NCI-H2227 (cell line): ENCODE data around the gene ACTL10.

Experiments used
- DNase-seq: peaks from one replicate; lab custom pipeline; 2025; ENCODE audit not compliant: unreplicated experiment; lab: John Stamatoyannopoulos, UW

Gene ACTL10

DNA sequence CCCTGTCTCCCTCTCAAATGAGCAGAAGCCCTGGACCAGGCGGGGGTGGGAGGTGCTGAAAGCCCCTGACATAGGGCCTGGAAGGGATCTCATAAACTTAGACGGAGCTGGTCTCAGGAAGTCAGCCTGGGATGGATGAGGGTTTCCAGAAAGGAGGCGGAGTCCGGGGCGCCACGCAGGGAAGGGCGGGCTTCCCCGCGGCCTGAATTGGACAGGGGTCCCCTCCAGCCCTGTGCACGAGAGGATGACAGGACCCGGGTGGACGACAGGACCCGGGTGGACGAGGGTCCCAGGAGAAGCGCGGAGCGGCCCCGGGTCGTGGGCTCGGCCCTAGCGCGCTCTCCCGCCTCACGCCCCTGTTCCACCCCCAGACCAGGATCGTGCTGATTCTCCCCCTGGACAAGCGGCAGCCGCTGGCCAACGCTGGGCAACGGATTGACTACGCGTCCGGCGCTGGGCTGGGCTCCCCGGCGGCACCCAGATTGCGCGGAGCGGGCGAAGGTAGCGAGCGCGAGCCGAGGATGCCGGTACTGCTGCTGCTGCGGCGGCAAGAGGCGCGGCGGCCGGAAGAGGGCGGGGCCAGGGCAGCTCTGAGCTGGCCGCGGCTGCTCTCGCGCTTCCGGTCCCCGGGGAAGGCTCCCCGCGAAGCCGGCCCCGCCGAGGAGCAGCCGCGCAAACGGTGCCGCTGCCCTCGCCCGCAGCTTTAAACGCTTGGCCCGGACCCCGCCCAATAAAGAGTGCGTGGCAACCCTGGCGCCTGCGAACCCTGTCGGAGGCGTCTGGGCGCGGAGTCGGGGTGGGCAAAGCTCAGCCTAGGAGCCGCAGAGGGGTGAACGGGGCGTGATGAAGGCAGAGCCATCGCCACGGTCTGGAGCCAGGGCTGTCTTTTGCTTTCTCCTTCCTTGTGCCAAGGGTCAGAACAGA lies 3.3 kb upstream of the ACTL10 start:
- peak; percentile 88 for DNase-seq

DNA sequence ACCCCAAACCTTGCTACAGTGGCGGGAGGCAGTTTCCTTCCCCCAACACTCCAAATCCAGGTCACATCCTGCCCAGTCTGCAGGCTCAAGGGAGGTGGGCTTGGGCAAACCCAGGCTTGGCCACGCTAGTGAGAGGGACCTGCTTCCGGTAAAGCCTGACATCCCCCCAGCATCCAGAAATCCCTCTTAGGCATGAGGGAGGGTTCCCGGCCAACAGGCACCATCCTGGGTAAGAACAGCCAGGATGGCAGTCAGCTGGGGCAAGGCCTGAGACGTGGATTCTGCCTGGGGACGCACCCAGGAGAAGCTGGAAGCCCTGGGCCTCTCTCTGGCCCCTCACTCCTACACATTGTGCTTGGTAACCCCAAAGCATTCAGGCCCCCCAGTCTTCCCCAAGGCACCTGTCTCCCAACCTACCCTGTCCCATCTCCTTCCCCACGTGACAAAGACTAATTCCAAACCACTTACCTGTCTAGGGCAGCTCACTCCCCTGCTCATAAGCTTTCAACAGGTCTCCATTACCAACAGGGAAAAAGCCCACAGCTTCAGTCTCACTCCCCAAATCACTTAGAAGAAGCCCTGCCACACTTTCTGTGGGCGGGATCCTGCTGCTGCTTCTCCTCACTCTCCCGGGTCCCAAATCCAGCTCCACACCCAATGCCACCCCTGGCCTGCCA lies 2.5 kb upstream of the ACTL10 start:
- DNase-seq: peak; percentile 49

DNA sequence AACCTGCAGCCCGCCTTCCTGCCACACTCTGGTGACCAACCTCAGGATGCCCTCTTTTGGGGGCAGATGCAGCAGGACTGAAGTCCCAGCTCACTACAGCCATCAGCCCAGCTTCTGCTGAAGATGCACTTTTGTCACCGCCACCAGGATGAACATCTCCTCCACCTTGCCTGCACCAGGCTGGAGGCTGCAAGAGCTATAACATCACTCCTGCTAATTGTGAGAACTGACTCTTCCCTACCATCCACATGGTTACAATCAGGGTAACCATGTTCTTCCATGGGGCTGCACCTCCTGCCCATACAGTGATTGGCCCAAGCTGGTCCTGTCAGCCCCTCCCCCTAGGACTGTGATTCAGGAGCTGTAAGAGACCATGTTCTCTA lies 2.0 kb upstream of the ACTL10 start:
- no peak for DNase-seq

DNA sequence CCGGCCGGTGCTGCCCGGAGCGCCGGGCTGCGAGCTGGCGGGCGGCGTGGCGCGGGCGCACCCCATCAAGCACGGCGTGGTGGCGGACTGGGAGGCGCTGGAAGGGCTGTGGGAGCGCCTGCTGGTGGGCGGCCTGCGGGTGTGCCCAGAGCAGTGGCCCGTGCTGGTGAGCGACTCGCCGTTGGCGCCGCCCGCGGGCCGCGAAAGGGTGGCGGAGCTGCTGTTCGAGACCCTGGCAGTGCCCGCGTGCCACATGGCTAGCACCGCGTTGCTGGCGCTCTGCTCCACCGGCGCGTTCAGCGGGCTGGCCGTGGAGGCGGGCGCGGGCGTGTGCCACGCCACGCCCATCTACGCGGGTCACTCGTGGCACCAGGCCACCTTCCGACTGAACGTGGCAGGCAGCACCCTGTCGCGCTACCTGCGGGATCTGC lies 517 bp downstream of the ACTL10 start:
- DNase-seq: no peak

DNA sequence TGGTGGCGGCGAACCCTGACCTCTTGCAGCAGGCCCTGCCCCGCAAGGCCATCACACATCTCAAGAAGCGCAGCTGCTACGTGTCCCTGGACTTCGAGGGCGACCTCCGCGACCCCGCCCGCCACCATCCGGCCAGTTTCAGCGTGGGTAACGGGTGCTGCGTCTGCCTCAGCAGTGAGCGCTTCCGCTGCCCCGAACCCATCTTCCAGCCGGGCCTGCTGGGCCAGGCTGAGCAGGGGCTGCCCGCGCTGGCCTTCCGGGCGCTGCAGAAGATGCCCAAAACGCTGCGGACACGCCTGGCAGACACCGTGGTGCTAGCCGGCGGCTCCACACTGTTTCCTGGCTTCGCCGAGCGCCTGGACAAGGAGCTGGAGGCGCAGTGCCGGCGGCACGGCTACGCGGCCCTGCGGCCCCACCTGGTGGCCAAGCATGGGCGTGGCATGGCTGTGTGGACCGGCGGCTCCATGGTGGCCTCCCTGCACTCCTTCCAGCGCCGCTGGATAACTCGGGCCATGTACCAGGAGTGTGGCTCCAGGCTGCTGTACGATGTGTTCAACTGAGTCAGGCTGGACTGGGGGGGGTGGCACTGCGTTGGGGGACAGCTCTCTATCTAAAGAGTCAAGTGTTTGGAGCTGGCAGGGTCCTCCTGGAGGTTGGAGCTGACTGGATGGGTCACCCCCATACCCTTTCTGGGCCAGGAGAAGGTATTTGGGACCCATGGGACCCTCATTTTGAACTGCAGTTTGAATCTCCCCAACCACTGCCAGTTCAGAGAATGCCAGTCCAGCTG lies 1.1 kb downstream of the ACTL10 start:
- no peak for DNase-seq

DNA sequence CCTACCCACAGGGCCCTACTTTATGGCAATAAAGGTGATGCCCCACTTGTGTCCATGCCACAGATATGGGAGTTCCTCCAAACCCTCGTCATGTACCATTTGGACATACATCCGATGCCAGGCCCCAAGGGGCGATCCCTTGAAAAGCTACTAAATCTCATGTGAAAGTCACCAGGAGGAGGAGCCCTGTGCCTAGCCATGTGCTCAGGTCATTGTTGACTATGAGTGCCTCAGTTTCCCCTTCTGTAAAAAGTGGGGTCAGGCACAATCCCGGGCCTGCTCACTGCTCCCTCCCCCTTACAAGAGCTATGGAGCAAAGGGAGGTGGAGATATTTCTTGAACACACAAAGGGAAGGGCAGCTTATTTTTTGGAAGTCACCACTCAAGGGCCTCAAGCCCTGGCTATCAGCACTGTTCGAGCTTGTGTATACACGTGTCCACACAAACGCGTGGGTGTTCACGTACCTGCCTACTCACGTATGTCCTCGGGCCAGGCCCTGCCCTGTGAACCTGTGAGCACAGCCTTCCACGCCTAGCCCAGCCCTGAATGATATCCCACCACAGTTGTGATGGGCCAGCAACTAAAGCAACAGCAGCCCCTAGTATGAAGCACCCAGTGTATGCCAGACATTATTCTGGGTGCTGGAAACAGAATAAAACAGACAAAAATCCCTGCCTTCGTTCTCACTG lies 1.9 kb downstream of the ACTL10 start:
- DNase-seq: no peak

DNA sequence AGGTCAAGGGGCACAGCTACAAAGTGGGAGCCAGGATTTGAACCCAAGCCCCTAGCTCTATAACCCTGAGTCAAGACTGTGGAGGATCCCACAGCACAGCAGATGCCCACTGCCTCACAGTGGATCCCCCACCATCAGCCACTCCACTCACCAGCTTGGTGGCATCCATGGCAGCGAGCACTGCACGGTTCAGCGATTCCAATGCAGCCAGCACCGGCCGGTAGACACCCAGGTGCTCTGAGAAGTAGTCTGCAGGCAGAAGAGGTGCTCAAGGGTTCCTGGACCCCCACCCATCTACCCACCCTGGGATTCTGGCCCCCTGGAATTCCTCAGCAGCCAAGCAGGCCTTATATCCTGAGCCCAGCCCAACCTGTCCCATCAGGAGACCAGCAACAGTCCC lies 2.5 kb downstream of the ACTL10 start:
- DNase-seq: no peak

DNA sequence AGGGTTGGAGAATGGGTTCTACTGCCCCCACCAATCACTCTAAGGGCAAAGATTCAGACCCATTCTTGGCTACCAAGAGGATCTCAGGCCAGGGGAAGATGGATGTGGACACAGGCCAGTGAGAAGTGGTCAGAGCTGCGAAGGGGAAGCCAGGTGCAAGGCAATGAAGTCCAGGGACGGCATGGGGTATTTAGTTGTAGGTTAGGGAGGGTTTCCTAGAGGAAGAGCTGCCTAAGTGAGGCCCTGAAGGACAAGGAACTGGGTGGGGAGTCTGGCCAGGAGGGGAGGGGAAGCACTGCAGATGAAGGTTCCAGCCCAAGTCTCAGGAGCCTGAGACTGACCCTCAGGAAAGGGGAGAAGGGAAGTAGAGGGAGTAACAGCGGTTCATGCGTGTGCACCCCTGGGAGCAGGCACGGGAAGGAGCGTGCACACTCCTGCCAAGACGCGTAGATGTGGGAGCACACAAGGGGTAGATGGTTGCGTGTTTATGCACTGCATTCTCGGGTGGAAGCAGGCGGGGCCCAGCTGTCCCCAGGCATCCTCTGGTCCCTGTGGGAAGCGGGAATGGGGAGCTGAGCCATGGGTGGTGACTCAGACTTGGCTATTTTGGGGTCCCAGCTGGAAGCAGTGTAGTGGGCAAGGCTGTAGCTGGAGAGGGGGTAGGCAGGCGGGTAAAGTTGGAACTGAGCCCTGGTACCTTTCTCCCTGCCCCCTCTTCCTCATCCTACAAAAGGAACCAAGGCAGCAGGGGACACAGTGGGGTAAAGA lies 3.3 kb downstream of the ACTL10 start:
- DNase-seq: no peak

DNA sequence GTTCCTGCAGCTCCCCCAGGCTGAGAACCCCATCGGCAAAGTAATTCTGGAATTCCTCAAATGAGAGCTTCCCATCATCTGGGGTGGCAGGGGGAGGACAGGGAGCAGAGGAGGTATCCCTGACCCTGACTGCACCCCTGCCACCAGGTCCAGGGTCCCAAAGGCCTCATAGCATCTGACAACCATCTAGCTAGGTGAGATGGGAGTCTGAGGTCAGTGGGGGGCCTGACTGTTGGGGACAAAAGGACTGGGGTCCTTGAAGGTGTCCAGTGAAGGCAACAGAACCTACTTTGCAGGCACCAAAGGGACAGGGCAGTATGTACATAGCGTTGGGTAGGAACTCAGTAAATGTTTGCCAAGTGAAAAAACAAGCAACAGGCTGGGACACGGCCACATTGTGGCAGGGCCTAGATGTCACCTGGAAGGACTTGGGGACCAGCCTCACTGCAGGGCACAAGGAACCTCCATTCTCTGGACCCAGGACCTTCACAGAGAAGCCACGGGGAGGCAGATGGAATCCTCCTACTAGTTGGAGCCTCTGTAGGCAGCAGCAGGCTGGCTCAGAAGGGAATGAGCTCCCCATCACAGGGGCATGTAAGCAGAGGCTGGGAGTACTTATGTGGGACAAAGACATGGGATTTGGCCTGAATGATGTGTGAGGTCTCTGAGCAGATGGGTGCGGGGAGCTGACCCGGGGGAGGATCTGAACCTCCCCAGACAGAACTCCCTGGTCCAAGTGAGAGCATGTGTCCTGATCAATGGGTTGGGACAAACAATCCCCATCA lies 4.2 kb downstream of the ACTL10 start:
- DNase-seq: no peak

DNA sequence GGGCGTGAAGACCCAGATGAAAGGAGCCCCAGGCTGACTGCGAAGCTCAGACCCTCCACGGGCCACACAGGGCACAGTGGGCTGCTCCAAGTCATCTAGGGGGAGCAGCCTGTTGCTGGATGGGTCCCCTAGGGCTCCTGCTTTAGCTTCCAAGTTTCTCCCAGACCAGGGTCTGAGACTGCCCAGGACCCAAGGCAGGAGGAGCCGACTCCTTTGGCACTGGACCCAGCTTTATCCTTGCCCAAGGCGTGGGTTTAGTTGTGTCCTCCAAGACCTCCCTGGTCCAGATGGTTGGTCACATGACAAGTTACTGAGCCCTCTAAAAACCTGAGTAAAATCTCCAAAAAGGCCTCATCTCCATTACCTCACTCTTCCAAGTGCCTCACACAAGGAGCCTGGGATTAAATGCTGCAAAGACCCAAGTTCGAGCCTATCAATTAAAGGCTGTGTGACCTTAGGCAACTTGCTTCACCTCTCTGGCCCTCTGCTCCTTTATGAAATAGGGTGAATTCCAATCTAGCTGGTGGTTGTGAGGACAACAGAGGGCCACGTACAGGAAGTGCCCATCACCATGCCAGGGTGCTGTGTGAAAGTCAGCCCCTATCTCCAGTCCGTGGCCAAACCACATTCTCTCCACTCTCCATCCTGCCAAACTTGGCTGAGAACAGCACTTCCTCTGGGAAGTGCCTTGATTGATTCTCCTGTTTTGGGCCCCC lies 5.0 kb downstream of the ACTL10 start:
- DNase-seq: no peak

DNA sequence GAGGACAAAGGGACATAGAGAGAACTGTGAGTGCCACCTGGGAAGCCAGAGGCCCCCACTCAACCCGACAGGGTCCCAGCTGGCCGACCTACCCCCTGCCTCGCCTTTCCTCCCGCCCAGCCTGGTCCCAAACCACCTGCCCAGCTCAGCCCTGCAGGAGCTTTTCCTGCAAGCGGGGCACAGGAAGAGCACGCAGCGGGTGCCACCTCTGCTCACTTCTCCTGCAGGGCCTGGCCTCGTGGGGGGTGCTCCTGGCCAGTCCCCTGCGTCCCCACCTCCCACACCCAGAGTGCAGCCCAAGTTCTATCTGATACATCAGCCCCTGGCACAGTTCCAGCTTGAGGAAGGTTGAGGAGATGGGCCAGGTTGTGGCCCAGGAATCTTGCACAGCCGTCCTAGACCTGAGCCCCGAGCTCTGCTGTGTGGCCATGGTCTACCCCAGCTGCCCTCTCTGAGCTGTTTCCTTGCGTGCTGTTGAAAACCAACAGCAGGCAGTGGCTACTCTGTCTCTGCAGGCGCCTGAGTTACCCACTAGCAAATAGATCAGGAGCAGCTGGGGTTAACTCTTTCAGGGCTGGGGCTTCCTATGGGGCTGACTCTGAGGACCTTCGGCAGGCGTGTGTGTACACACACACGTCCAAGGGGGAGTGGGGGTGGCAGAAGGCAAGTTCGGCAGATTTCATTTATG lies 5.8 kb downstream of the ACTL10 start:
- peak; percentile 27 for DNase-seq

DNA sequence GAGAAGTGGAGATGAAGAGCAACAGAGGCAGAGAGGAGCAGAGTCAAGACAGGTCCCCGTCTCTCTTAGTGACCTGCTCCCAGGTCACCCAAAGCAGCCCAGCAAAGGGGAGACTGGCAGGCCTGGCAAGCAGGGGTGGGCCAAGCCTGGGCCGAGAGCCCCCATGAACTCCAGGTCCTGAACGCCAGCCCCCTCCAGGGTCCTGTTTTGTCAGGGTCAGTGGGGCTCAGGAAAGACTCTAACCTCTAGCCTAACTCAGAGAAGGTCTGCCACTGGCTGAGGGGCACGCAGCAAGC lies 6.3 kb downstream of the ACTL10 start:
- no peak for DNase-seq

DNA sequence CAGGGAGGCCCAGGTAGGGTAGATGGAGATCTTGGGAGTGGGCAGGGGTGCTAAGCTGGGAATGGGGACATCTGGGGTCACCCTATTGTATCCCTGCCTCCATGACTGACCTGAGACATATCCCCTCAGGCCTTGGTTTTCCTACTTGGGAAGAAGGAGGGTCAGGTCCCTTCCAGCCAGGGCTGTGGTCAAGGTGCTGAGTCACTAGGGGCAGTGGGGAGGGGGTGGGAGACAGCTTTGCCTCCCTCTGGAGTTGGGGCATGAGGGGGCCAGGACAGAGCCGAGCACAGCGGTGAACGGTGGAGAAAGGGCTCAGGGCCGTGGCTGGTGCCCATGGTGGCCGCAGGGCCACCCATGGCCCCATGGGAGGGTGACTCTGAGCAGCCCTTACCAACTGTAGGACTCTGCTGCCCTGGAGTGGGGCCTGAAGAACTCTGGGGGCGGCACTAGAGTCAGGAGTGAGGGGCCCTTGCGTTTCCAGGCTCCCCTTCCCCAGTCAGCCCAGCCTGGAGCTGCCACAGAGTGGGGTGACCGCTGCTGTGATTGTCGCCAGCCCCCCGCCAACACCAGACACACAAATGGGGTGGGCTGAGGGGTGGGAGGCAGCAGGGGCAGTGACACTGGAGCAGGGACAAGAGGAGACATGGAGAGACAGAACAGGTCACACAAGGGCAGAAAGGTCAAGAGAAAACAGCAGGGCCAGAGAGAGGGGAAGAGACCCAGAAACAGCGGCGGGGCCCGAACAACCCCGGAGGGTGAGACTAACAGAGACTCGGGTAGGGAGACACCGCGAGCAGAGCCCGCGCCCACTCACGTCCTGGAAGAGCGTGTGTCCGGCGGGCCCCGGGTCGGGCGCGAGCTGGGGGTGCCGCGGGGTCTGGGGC lies 6.9 kb downstream of the ACTL10 start:
- DNase-seq: no peak

DNA sequence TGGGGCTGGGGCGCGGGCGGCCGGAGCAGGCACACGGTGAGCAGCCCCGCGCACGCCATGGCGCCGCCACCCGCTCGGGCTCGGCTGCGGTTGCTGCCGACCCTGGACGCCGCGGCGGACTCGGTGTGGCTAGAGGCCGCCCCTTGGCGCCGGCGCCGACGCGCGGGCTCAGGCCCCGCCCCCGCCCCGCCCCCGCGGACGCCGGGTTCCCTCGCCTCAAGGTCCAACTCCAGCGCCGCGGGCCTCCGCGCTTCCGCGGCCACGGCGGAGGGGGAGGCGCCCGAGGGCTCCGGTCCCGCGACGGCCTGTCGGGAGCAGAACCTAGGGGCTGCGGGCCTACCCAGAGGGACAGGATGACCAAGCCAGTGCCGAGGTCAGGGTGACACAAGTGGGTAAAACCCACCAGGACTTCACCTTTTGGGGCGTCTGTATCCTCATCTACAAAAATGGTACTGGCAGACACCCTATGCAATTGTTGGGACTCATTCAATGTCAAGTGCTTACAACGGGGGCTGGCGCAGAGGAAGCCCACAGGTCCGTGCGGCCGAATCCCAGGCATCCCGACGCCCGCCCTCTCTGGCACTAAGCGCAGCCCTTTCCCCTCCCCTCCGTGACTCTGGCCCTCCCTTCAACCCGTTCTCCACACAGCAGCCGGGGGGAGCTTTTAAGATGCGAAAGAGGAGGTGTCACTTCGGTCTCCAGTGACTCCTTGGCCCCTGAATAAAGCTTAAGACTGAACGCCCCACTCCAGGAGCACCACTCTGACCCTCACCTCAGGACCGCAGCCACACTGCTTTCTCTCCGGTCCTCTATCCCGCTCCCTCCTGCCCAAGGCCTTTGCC lies 7.8 kb downstream of the ACTL10 start, which contains the start of gene NECAB3:
Gene NECAB3 (minus strand): TSS at position 135 of the 842 bp plus-strand sequence. CDS start 76 bp downstream, at position 59.
- peak; percentile 85 for DNase-seq

DNA sequence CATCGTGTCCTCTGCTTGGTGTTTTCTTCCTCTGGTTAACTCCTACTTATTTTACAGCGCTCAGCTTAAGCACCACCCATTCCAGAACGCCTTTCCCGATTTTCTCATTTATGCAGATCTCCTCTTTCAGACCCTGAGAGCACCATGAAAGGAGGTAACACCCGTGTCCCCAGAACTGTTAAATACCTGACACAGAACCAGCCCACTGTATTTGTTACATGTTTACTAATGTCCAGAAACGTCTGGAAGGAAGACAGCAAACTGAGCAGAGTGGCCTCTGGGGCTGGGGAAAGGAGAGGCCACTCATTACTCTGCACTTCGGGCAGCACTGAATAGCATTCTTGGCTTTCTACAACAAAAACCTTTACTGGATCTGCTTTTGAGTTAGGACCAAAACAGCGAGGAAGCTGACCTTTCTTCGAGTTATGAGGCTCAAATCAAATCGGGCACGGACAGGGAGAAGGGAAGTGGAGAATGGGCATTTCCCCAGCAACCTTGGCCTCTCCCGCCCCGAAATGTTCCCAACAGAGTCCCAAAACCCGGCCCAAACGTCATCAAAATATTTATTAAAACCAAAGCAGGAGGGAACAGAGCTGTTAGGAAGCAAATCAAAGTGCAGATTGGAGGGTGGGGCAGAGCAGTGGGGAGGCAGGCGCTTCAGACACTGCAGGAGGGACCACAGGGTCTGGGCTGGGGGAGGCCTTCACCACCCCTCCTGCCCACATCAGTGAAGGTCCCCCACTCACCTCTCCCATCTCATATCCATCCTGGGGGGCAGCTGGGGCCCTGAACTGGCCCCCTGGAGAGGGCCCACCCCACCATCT lies 8.6 kb downstream of the ACTL10 start:
- DNase-seq: peak; percentile 61

DNA sequence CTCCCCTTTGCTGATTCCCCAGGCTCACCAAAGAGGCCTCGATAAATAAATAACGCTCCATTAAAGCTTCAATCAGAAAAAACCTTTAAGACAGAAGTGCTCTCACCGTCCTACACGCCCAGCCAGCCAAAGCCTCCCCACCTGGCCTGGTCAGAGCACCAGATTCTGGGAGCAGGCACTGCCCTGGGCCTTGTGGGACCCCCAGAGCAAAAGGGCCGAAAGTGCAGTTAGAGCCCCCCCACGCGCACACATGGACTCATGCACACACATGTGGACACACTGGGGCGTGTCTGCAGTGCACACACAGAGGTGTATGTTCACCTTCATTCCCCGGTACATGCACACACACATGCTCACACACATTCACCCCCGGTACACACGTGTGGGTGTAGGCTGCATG lies 9.4 kb downstream of the ACTL10 start:
- no peak for DNase-seq
